CD4-positive, alpha-beta T cell treated with Interleukin-17A for 4 hours (primary cell): ENCODE data around the gene MBNL3.
"Not testable (repeated sequence)": the region's sequence is repeated elsewhere in the genome, so short reads cannot be mapped to it uniquely, and the experiment has no call there.

ENCODE experiments used
- DNase-seq: peaks from one replicate; pipeline ENCODE4 v3.0.0-alpha.2; 2020; ENCODE audit warnings: mixed read lengths

The MBNL3 gene

GRCh38 chrX:132367984-132368383 lies 120.9 kb downstream of the MBNL3 start:
- no peak for DNase-seq

DNA sequence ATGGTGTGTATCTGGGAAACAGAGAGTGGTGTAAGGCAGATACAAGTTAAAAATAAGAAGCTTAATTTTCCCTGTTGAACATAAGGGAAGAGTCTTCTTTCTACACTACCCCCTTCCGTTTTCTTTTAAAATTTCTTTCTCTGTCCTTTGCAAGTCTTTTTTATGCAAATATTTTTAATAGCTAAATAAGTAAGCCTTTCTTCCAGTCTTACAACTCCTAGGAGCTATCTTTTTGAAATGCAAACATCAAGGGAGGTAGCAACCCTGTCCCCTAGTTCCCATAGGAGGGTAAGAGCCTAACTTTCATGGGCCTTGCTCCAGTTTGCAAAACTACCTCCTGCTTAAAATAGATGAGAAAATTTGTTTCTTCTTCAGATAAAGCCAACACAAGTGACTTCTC lies 121.5 kb downstream of the MBNL3 start:
- no peak for DNase-seq

- no peak for DNase-seq
Observed at GRCh38 chrX:132365490-132365889, 123.3 kb downstream of the MBNL3 start.

- DNase-seq: no peak
Observed at GRCh38 chrX:132364313-132364712, 124.5 kb downstream of the MBNL3 start.

DNA sequence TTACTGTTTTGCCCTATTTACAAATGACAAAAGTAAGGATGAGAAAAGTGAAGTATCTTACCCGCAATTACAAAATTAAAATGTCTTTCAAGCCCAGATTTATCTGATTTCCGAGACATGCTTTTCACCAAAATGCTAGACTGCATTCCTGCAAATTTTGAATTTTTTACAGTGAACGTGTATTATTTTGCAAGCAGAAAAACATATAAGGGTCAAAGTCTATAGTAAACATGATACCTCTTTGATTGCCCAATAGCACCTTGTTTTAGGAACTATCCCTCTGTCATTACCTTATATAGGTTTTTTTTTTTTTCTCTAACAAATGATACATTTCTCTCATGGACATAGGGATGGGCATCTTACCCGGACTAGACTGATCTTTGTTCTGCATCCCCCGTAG lies 135.4 kb downstream of the MBNL3 start:
- no peak for DNase-seq

GRCh38 chrX:132336172-132336571 lies 152.7 kb downstream of the MBNL3 start:
- DNase-seq: no peak

GRCh38 chrX:132333351-132333750 lies 155.5 kb downstream of the MBNL3 start:
- DNase-seq: no peak

DNA sequence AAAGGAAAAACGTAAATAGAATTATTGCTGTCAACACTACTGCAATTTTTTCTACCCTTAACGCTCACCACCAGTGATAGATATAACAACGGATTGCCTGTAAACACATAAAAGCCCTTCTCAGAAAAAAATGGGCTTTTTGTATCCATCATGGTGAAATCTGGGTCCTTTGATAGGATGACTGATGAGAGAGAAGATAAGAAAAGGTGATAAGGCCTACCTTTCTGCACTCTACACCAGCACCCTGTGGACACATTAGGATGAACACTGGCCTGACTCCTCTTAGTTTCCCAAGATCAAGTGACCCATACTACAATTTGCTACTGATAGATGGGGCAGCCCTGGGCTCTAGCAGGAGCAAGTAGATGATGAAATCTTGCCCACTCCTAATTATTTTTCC lies 157.3 kb downstream of the MBNL3 start:
- DNase-seq: no peak

GRCh38 chrX:132331000-132331399 lies 157.8 kb downstream of the MBNL3 start:
- no peak for DNase-seq

GRCh38 chrX:132330156-132330729 lies 158.6 kb downstream of the MBNL3 start:
- DNase-seq: no peak

DNA sequence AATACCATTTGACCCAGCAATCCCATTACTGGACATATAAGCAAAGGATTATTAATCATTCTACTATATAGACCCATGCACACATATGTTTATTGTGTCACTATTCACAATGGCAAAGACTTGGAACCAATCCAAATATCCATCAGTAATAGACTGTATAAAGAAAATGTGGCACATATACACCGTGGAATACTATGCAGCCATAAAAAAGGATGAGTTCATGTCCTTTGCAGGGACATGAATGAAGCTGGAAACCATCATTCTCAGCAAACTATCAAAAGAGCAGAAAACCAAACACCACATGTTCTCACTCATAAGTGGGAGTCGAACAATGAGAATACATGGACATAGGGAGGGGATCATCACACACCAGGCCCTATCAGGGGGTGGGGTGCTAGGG lies 161.9 kb downstream of the MBNL3 start:
- not testable (repeated sequence) for DNase-seq
